Endometrium (tissue), 2 donors: Measurements from ENCODE around the gene ARHGAP24.
"Not testable (repeated sequence)": the region's sequence is repeated elsewhere in the genome, so short reads cannot be mapped to it uniquely, and the experiment has no call there.

Source experiments
- FAIRE-seq: peaks from 2 replicates; lab custom pipeline; 2012; peaks lifted over from hg19 to GRCh38; lab: Jason Lieb, UNC
- donor health status: control.
- donor health status: control.

The ARHGAP24 gene

GRCh38 chr4:85820101-85820500, 345.2 kb downstream of the ARHGAP24 start:
- not testable (repeated sequence) for FAIRE-seq

- FAIRE-seq = no peak
Measured at GRCh38 chr4:85821688-85822455, 346.9 kb downstream of the ARHGAP24 start.

- no peak for FAIRE-seq
Measured at GRCh38 chr4:85823295-85823694, 348.3 kb downstream of the ARHGAP24 start.

GRCh38 chr4:85824166-85824945, 349.4 kb downstream of the ARHGAP24 start:
- no peak for FAIRE-seq

GRCh38 chr4:85826060-85826678, 351.2 kb downstream of the ARHGAP24 start:
- no peak for FAIRE-seq

- FAIRE-seq = peak; percentile 60
Measured at GRCh38 chr4:85828027-85828890, 353.3 kb downstream of the ARHGAP24 start.

GRCh38 chr4:85829276-85830051, 354.5 kb downstream of the ARHGAP24 start:
- no peak for FAIRE-seq

GRCh38 chr4:85831647-85832046, 356.7 kb downstream of the ARHGAP24 start:
- no peak for FAIRE-seq

- no peak for FAIRE-seq
Measured at GRCh38 chr4:85833302-85833701, 358.4 kb downstream of the ARHGAP24 start.

- FAIRE-seq = no peak
Measured at GRCh38 chr4:85834934-85835333, 360.0 kb downstream of the ARHGAP24 start.

- no peak for FAIRE-seq
Measured at GRCh38 chr4:85836588-85837438, 361.9 kb downstream of the ARHGAP24 start.

- no peak for FAIRE-seq
Measured at GRCh38 chr4:85837439-85837733, 362.4 kb downstream of the ARHGAP24 start.

- not testable (repeated sequence) for FAIRE-seq
Measured at GRCh38 chr4:85839981-85840451, 365.1 kb downstream of the ARHGAP24 start.

GRCh38 chr4:85842540-85842939, 367.6 kb downstream of the ARHGAP24 start:
- no peak for FAIRE-seq

GRCh38 chr4:85853740-85854139, 378.8 kb downstream of the ARHGAP24 start:
- not testable (repeated sequence) for FAIRE-seq

GRCh38 chr4:85854546-85854945, 379.6 kb downstream of the ARHGAP24 start:
- FAIRE-seq = no peak

- FAIRE-seq = no peak
Measured at GRCh38 chr4:85860066-85860740, 385.3 kb downstream of the ARHGAP24 start.

- no peak for FAIRE-seq
Measured at GRCh38 chr4:85861064-85861765, 386.3 kb downstream of the ARHGAP24 start.

GRCh38 chr4:85862896-85863295, 387.9 kb downstream of the ARHGAP24 start:
- FAIRE-seq = no peak
